WTC11 (cell line): ENCODE results near the gene POU5F1. TPM values are rescaled to one million over a fixed set of nuclear protein-coding genes. Genes with fewer than 3 reads are reported as not detected.

Experiments
- CBFB ChIP-seq: sonication (generic); formaldehyde crosslinking; IDR thresholded peaks from 2 replicates; pipeline ENCODE4 v1.8.1; 2022; ENCODE audit warnings: mild to moderate bottlenecking, low read depth, missing genetic modification reagents
- CREB1 ChIP-seq: sonication (generic); formaldehyde crosslinking; IDR thresholded peaks from 2 replicates; pipeline ENCODE4 v1.8.0; 2023; ENCODE audit warnings: mild to moderate bottlenecking, missing genetic modification reagents
- CREM ChIP-seq: sonication (generic); formaldehyde crosslinking; IDR thresholded peaks from 2 replicates; pipeline ENCODE4 v1.8.1; 2022; ENCODE audit warnings: mild to moderate bottlenecking, missing genetic modification reagents, moderate library complexity
- EMX1 ChIP-seq: fragments of 250-450 bp; sonication (Bioruptor Pico); IDR thresholded peaks from 2 replicates; pipeline ENCODE4 v1.8.0; 2021; ENCODE audit warnings: mild to moderate bottlenecking
- GABPB1 ChIP-seq: sonication (generic); formaldehyde crosslinking; IDR thresholded peaks from 2 replicates; pipeline ENCODE4 v1.8.1; 2023; ENCODE audit warnings: mild to moderate bottlenecking, missing genetic modification reagents
- JAZF1 ChIP-seq: fragments of 250-450 bp; sonication (Bioruptor Pico); IDR thresholded peaks from 2 replicates; pipeline ENCODE4 v1.9.0; 2021; ENCODE audit warnings: moderate library complexity, mild to moderate bottlenecking, inconsistent platforms
- JUN ChIP-seq: sonication (generic); formaldehyde crosslinking; IDR thresholded peaks from 2 replicates; pipeline ENCODE4 v1.8.0; 2023; ENCODE audit warnings: mild to moderate bottlenecking, missing genetic modification reagents
- NFYB ChIP-seq: sonication (generic); formaldehyde crosslinking; conservative IDR thresholded peaks from 2 replicates; pipeline ENCODE4 v1.8.0; 2022; ENCODE audit warnings: low read depth, missing genetic modification reagents
- NR1H2 ChIP-seq: sonication (generic); formaldehyde crosslinking; IDR thresholded peaks from 2 replicates; pipeline ENCODE4 v1.9.0; 2021; ENCODE audit warnings: mild to moderate bottlenecking, moderate library complexity, missing genetic modification reagents
- NR2C2 ChIP-seq: sonication (generic); formaldehyde crosslinking; IDR thresholded peaks from 2 replicates; pipeline ENCODE4 v1.8.0; 2022; ENCODE audit warnings: mild to moderate bottlenecking, missing genetic modification reagents
- RORB ChIP-seq: fragments of 250-450 bp; sonication (Bioruptor Pico); IDR thresholded peaks from 2 replicates; pipeline ENCODE4 v1.9.0; 2021; ENCODE audit warnings: mild to moderate bottlenecking
- SMAD4 ChIP-seq: sonication (generic); formaldehyde crosslinking; IDR thresholded peaks from 2 replicates; pipeline ENCODE4 v1.8.0; 2022; ENCODE audit warnings: mild to moderate bottlenecking, missing genetic modification reagents
- SOX15 ChIP-seq: fragments of 250-450 bp; sonication (Bioruptor Pico); IDR thresholded peaks from 2 replicates; pipeline ENCODE4 v1.9.0; 2021; ENCODE audit warnings: mild to moderate bottlenecking
- TCF7 ChIP-seq: sonication (generic); formaldehyde crosslinking; IDR thresholded peaks from 2 replicates; pipeline ENCODE4 v1.8.0; 2022; ENCODE audit warnings: mild to moderate bottlenecking, low read depth, missing genetic modification reagents, moderate library complexity
- TEAD4 ChIP-seq: sonication (generic); formaldehyde crosslinking; IDR thresholded peaks from 2 replicates; pipeline ENCODE4 v1.8.0; 2022; ENCODE audit warnings: mild to moderate bottlenecking, missing genetic modification reagents
- ZNF121 ChIP-seq: sonication (generic); formaldehyde crosslinking; IDR thresholded peaks from 2 replicates; pipeline ENCODE4 v1.8.0; 2023; ENCODE audit warnings: missing genetic modification reagents
- ZNF232 ChIP-seq: sonication (generic); formaldehyde crosslinking; IDR thresholded peaks from 2 replicates; pipeline ENCODE4 v1.8.0; 2022; ENCODE audit warnings: mild to moderate bottlenecking, missing genetic modification reagents
- total RNA-seq: library from RNA; stranded (reverse); gene quantifications from 3 replicates; pipeline ENCODE4 v1.2.3, GENCODE V29; 2021
- TF ChIP-seq, protein P1 (sequence below): sonication (generic); formaldehyde crosslinking; IDR thresholded peaks from 2 replicates; pipeline ENCODE4 v1.8.0; 2023; ENCODE audit warnings: missing genetic modification reagents, mild to moderate bottlenecking, borderline replicate concordance
- TF ChIP-seq, protein P2 (sequence below): fragments of 250-450 bp; sonication (Bioruptor Pico); IDR thresholded peaks from 2 replicates; pipeline ENCODE4 v1.9.0; 2021; ENCODE audit warnings: mild to moderate bottlenecking
- TF ChIP-seq, protein P3 (sequence below): fragments of 250-450 bp; sonication (Bioruptor Pico); IDR thresholded peaks from 2 replicates; pipeline ENCODE4 v1.8.0; 2021; ENCODE audit warnings: mild to moderate bottlenecking
- TF ChIP-seq, protein P4 (sequence below): sonication (generic); formaldehyde crosslinking; IDR thresholded peaks from 2 replicates; pipeline ENCODE4 v1.8.1; 2022; ENCODE audit warnings: low read depth, mild to moderate bottlenecking, moderate library complexity, missing genetic modification reagents, borderline replicate concordance
- TF ChIP-seq, protein P5 (sequence below): fragments of 250-450 bp; sonication (Bioruptor Pico); IDR thresholded peaks from 2 replicates; pipeline ENCODE4 v1.9.0; 2021; ENCODE audit warnings: moderate library complexity, mild to moderate bottlenecking, inconsistent platforms, borderline replicate concordance
- TF ChIP-seq, protein P6 (sequence below): sonication (generic); formaldehyde crosslinking; IDR thresholded peaks from 2 replicates; pipeline ENCODE4 v1.8.1; 2022; ENCODE audit warnings: missing genetic modification reagents, borderline replicate concordance
- TF ChIP-seq, protein P7 (sequence below): sonication (generic); formaldehyde crosslinking; IDR thresholded peaks from 2 replicates; pipeline ENCODE4 v1.8.0; 2023; ENCODE audit warnings: missing genetic modification reagents
- TF ChIP-seq, protein P8 (sequence below): fragments of 200-600 bp; IDR thresholded peaks from 2 replicates; pipeline ENCODE4 v1.8.0; 2022; ENCODE audit warnings: antibody characterized with exemption

The POU5F1 gene
- total RNA-seq, 1 experiment from 2014 or later = 2,735 TPM

DNA sequence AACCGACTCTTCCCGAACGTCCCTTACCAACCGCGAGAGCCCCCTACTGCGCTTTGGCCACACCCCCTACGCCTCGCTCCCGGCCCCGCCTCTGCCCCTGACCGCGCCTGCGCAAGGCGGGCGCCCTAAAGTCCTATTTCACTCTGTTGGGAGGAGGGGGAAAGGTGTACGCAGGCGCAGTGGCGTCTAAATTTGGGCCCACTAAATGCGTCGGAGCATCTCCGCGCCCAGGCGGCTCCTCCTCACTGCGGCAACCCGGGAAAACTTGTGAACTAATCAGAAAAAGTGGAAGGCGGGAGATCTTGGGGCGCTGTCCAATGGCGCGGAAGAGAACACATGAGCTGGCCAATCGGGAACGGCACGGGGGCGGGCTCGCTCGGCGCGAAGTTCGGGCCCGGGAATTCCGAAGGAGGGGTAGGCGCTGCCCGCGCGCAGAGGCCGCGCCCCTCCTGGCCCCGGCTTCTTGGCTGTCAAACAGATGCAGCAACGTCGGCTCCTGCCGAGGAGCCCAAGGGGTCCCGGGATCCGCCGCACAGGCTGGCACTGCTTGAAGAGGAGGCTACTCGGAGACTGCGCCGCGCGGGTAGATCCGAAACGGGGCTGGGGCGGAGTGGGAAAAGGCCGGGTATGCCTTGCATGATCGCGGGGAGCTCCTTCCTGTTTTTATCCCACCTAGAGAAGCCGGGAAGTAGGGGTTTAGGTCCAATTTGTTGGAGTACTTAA is 12.2 kb downstream of the POU5F1 start, which contains the start of gene TCF19 (continued):
- TF ChIP-seq SOX15 (no peak), CREB1 (CRISPR knock-in tag) (no peak), CREM (CRISPR knock-in tag) (no peak), SMAD4 (no peak), GABPB1 (CRISPR knock-in tag) (peak; percentile 83), TEAD4 (CRISPR knock-in tag) (no peak), NR1H2 (CRISPR knock-in tag) (no peak), JAZF1 (CRISPR knock-in tag) (no peak), EMX1 (CRISPR knock-in tag) (no peak), CBFB (CRISPR knock-in tag) (no peak), ZNF121 (CRISPR knock-in tag) (no peak), NR2C2 (no peak), JUN (CRISPR knock-in tag) (no peak), NFYB (CRISPR knock-in tag) (peak; percentile 94), RORB (no peak), TCF7 (CRISPR knock-in tag) (no peak), ZNF232 (CRISPR knock-in tag) (no peak)
- TF ChIP-seq, protein P1, sequence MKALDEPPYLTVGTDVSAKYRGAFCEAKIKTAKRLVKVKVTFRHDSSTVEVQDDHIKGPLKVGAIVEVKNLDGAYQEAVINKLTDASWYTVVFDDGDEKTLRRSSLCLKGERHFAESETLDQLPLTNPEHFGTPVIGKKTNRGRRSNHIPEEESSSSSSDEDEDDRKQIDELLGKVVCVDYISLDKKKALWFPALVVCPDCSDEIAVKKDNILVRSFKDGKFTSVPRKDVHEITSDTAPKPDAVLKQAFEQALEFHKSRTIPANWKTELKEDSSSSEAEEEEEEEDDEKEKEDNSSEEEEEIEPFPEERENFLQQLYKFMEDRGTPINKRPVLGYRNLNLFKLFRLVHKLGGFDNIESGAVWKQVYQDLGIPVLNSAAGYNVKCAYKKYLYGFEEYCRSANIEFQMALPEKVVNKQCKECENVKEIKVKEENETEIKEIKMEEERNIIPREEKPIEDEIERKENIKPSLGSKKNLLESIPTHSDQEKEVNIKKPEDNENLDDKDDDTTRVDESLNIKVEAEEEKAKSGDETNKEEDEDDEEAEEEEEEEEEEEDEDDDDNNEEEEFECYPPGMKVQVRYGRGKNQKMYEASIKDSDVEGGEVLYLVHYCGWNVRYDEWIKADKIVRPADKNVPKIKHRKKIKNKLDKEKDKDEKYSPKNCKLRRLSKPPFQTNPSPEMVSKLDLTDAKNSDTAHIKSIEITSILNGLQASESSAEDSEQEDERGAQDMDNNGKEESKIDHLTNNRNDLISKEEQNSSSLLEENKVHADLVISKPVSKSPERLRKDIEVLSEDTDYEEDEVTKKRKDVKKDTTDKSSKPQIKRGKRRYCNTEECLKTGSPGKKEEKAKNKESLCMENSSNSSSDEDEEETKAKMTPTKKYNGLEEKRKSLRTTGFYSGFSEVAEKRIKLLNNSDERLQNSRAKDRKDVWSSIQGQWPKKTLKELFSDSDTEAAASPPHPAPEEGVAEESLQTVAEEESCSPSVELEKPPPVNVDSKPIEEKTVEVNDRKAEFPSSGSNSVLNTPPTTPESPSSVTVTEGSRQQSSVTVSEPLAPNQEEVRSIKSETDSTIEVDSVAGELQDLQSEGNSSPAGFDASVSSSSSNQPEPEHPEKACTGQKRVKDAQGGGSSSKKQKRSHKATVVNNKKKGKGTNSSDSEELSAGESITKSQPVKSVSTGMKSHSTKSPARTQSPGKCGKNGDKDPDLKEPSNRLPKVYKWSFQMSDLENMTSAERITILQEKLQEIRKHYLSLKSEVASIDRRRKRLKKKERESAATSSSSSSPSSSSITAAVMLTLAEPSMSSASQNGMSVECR (CRISPR knock-in tag) = 0 out of 2 replicates have a peak, but pooled peaks have one; percentile 35
- TF ChIP-seq, protein P2, sequence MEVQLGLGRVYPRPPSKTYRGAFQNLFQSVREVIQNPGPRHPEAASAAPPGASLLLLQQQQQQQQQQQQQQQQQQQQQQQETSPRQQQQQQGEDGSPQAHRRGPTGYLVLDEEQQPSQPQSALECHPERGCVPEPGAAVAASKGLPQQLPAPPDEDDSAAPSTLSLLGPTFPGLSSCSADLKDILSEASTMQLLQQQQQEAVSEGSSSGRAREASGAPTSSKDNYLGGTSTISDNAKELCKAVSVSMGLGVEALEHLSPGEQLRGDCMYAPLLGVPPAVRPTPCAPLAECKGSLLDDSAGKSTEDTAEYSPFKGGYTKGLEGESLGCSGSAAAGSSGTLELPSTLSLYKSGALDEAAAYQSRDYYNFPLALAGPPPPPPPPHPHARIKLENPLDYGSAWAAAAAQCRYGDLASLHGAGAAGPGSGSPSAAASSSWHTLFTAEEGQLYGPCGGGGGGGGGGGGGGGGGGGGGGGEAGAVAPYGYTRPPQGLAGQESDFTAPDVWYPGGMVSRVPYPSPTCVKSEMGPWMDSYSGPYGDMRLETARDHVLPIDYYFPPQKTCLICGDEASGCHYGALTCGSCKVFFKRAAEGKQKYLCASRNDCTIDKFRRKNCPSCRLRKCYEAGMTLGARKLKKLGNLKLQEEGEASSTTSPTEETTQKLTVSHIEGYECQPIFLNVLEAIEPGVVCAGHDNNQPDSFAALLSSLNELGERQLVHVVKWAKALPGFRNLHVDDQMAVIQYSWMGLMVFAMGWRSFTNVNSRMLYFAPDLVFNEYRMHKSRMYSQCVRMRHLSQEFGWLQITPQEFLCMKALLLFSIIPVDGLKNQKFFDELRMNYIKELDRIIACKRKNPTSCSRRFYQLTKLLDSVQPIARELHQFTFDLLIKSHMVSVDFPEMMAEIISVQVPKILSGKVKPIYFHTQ (CRISPR knock-in tag) = no peak
- TF ChIP-seq, protein P3, sequence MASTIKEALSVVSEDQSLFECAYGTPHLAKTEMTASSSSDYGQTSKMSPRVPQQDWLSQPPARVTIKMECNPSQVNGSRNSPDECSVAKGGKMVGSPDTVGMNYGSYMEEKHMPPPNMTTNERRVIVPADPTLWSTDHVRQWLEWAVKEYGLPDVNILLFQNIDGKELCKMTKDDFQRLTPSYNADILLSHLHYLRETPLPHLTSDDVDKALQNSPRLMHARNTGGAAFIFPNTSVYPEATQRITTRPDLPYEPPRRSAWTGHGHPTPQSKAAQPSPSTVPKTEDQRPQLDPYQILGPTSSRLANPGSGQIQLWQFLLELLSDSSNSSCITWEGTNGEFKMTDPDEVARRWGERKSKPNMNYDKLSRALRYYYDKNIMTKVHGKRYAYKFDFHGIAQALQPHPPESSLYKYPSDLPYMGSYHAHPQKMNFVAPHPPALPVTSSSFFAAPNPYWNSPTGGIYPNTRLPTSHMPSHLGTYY (CRISPR knock-in tag) = no peak
- TF ChIP-seq, protein P4, sequence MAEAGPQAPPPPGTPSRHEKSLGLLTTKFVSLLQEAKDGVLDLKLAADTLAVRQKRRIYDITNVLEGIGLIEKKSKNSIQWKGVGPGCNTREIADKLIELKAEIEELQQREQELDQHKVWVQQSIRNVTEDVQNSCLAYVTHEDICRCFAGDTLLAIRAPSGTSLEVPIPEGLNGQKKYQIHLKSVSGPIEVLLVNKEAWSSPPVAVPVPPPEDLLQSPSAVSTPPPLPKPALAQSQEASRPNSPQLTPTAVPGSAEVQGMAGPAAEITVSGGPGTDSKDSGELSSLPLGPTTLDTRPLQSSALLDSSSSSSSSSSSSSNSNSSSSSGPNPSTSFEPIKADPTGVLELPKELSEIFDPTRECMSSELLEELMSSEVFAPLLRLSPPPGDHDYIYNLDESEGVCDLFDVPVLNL (CRISPR knock-in tag) = peak; percentile 84; the same call in 1 of the 2 replicates
- TF ChIP-seq, protein P5, sequence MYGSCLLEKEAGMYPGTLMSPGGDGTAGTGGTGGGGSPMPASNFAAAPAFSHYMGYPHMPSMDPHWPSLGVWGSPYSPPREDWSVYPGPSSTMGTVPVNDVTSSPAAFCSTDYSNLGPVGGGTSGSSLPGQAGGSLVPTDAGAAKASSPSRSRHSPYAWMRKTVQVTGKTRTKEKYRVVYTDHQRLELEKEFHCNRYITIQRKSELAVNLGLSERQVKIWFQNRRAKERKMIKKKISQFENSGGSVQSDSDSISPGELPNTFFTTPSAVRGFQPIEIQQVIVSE = no peak
- TF ChIP-seq, protein P6, sequence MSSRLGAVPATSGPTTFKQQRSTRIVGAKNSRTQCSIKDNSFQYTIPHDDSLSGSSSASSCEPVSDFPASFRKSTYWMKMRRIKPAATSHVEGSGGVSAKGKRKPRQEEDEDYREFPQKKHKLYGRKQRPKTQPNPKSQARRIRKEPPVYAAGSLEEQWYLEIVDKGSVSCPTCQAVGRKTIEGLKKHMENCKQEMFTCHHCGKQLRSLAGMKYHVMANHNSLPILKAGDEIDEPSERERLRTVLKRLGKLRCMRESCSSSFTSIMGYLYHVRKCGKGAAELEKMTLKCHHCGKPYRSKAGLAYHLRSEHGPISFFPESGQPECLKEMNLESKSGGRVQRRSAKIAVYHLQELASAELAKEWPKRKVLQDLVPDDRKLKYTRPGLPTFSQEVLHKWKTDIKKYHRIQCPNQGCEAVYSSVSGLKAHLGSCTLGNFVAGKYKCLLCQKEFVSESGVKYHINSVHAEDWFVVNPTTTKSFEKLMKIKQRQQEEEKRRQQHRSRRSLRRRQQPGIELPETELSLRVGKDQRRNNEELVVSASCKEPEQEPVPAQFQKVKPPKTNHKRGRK (CRISPR knock-in tag) = no peak
- TF ChIP-seq, protein P7, sequence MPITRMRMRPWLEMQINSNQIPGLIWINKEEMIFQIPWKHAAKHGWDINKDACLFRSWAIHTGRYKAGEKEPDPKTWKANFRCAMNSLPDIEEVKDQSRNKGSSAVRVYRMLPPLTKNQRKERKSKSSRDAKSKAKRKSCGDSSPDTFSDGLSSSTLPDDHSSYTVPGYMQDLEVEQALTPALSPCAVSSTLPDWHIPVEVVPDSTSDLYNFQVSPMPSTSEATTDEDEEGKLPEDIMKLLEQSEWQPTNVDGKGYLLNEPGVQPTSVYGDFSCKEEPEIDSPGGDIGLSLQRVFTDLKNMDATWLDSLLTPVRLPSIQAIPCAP (CRISPR knock-in tag) = no peak
- TF ChIP-seq, protein P8, sequence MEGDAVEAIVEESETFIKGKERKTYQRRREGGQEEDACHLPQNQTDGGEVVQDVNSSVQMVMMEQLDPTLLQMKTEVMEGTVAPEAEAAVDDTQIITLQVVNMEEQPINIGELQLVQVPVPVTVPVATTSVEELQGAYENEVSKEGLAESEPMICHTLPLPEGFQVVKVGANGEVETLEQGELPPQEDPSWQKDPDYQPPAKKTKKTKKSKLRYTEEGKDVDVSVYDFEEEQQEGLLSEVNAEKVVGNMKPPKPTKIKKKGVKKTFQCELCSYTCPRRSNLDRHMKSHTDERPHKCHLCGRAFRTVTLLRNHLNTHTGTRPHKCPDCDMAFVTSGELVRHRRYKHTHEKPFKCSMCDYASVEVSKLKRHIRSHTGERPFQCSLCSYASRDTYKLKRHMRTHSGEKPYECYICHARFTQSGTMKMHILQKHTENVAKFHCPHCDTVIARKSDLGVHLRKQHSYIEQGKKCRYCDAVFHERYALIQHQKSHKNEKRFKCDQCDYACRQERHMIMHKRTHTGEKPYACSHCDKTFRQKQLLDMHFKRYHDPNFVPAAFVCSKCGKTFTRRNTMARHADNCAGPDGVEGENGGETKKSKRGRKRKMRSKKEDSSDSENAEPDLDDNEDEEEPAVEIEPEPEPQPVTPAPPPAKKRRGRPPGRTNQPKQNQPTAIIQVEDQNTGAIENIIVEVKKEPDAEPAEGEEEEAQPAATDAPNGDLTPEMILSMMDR = no peak
